Middle frontal gyrus (tissue), 1 donor: Measurements from ENCODE around the gene NALCN.

ENCODE experiments used
- DNase-seq: peaks from one replicate; pipeline ENCODE4 v3.0.0-alpha.2; 2015; ENCODE audit warnings: low spot score; ENCODE audit errors: extremely low spot score

The NALCN gene

DNA sequence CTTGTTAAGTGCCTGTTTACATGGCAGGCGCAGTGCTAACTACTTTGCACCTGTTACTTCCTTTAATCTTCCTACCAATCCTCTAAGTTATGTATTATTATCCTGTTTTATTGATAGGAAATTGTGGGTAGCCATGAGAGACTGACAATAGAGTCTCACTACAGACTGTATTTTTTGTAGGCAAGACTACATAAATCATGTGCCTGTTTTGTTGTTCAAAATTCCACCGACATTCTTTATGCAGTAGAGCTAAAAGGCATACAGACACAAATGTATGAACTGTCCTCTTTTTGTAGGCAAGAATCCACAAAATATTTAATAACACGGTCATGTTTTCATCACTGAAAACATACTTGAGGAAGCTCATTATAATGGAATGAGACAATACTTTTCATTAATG, 205.5 kb downstream of the NALCN start:
- no peak for DNase-seq

- DNase-seq: no peak
Observed at GRCh38 chr13:101209206-101209893, 207.0 kb downstream of the NALCN start.

DNA sequence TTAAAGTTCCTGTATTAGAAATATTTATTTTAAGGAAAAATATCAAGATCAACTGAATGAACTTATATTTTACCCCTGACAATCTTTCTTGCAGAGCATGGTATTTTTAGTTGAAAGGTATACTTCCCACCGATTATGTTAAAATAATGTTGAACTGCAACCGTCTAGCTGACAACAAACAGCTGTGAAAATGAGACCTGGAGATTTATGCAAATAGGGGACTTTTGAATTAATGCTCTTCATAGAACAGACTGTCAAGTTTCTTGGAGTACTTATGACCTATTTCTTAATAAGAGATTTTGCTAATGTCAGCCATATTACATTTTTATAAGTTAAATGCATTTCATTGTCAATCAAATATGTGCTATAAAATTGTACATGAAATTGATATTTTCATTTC, 210.9 kb downstream of the NALCN start:
- DNase-seq: no peak

GRCh38 chr13:101204270-101205020, 211.9 kb downstream of the NALCN start:
- no peak for DNase-seq

GRCh38 chr13:101202590-101202989, 213.7 kb downstream of the NALCN start:
- no peak for DNase-seq

DNA sequence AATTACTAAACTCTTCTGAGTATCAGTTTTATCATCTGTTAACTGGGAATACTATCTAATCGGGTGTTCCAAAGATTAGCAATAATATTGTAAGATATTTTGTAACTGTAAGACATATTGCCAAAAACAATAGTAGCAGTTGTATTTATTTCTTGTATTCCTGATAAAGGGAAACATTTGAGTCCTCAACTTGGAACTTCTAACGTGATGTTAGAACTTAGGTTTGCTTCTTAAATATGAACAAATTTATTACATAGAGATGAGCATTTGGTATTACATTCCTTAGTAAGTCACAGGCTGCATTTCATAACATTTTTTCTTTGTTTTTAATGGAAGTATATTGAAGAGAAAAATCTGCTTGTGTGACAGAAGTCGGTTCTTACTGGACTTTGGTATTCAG, 225.3 kb downstream of the NALCN start:
- DNase-seq: no peak

- DNase-seq: no peak
Observed at GRCh38 chr13:101190337-101190736, 226.0 kb downstream of the NALCN start.

DNA sequence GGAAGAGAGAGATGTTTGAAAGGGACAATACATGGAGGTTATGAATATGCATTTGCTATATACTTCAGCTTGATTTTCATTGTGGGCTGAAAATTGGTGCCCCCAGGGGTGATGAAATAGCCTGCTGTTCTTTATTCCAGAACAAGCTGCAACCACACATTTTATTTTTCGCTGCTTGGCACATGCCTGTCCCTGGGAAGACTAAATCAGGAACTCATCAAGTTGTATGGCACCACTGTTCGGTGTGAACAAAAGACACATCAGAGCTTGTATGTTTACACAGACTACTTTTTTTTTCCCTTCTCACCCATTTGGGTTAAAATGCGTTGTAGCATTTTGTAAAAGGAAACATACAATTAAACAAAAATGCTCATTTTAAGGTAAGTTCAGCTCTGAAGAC, 230.7 kb downstream of the NALCN start:
- no peak for DNase-seq

DNA sequence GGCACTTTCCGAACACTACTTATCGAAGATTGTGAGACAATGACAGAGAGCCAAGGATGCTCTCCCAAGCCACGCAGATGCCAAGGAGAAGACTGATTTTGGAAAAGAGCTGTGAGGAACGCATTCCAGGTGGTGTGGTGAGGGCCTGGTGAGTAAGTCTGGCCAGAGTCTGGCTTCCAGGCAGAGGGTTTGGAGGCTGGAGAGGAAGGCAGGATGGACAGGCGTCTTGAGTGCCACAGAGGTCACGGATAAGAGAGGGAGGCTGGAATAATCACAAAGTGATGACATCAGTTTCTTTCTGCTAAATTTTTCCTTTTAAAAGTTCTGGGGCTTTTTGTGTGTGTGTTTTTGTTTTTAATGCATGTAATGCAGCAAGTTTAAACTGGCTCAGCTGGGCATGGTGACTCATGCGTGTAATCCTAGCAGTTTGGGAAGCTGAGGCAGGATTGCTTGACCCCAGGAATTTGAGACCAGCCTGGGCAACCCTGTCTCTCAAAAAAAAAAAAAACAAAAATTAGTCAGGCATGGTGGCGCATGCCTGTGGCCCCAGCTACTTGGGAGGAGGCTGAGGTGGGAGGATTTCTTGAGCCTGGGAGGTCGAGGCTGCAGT, 235.1 kb downstream of the NALCN start:
- DNase-seq: no peak

DNA sequence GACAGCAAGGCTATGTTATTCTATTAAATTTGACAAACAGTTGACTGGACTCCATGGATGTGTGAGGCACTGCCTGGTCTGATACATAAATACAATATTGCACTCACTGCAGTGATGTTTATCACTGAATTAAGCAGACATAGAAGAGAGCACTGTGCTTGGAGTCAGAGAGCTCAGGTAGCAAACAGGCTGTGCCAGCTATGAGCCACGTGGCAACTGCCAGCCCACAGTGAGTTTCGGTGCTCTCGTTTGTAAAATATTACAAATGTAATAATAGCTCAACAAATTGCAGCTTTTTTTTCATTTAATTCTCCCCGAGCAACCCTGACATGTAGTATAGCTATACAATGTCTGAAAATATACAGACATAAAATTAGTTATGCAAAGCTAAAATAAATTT, 237.3 kb downstream of the NALCN start:
- DNase-seq: no peak

DNA sequence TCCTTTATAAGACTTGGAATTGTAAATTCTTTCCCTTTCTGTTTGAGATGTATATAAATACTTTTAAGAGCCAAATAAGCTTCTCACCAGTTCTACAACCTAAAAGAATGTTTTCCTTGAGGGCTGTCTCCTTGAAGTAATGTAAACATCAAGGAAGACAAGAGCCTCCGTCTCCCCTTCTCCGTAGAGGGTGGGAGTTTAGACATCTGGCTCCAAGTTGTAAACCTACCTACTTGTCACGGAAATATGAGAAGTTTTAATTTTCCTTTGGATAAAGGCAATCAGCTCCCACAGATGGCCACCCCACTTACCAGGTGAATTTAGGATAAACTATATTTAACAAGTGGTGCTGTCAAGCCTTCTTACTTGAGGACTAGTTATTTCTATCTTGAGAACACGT, 237.9 kb downstream of the NALCN start:
- no peak for DNase-seq

DNA sequence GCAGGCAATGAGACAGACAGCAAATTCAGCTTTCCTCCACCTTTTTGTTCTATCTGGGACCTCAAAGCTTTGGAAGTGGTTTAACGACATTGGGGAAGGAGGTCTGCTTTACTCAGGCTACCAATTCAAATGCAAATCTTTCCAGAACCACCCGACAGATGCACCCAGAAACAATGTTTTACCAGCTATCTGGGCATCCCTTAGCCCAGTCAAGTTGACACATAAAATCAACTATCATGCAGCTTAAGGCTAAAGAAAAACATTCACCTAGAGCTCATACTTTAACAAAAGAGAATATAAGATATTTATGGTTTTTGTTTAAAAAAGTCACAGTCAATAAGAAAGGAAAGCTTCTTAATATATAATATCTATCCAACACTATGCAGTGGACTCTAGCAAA, 246.0 kb downstream of the NALCN start:
- DNase-seq: no peak

DNA sequence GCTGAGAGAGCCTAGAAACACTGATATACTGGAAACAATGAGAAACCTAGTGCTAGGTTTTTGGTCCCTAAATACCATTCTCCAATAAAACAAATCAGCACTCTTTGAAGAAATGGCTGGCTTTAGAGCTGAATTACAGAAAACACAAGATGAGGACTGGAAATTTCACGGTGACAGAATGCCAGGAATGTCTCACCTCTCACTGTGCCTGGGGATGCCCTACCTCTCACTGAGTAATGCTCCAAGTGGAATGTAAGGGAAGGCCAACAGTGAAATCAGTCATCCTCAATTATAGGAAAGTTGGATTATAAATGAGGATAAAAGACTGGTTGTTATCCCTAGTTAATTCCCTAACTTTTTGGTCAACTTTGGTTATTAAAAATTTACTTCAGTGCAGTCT, 259.0 kb downstream of the NALCN start:
- no peak for DNase-seq

GRCh38 chr13:101155920-101156319, 260.4 kb downstream of the NALCN start:
- DNase-seq: no peak

DNA sequence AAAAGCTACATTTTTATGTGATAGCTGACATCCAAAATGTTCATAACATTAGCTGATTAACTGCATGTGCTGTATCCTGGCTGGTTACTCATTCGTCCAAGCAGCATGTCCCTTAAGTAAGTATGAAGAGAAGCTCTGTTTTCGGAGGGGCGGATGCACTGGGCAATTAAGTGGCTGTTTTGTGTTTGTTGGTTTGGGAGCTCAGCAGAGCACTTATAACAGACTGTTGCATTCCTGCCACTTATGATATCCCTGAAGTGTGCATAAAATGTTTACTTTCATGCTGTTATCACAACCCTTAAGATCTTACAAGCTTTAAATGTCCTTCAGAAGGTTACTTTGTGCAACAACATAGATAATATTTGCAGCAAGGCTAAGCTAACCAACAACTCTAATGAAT, 264.1 kb downstream of the NALCN start:
- no peak for DNase-seq

DNA sequence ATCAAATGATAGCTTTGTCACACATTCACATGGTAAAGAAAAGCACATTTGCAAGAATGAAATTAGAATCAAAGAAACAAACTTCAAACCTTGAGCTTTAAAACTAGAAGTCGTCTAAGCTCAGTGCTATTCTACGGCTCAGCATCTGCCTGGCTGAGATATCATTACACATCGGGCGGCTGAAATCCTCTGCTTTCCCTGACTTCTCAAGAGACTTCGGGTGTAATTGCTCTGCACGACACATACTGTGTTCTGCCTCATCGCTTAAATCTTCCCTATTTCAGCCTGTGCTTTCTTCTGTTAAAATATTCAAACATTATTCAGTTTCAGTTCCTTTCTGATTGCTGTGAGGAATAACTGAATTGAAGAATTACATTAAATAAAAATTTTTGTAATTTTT, 265.3 kb downstream of the NALCN start:
- no peak for DNase-seq

DNA sequence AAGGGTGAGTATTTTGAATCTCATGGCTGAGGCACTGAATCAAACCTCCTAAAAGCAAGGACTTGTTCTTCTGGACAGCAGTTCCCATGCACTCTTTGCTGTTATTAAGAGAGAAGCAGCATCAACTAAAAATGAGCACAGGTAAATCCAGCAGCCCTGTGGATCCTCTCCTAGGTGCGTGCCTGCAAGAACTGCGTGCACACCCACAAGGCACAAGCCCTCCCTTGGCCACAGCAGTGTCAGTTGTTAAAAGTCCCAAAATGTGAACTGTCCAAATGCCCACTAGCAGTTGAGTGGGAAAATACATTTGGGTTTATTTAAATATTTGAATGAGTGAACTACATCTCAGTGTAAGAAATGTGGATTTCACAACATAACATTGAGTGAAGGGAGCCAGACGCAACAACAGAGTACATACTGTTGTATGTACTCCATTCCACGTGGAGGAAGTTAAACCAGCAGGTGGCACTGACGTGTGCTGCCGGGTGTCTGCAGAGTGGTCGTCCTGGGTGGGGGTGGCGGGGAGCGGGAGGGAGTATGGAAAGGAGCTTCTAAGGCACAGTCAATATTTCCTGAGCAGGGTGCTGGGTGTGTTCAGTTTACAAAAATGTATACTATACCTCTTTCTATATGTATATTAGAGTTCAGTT, 266.4 kb downstream of the NALCN start:
- no peak for DNase-seq

DNA sequence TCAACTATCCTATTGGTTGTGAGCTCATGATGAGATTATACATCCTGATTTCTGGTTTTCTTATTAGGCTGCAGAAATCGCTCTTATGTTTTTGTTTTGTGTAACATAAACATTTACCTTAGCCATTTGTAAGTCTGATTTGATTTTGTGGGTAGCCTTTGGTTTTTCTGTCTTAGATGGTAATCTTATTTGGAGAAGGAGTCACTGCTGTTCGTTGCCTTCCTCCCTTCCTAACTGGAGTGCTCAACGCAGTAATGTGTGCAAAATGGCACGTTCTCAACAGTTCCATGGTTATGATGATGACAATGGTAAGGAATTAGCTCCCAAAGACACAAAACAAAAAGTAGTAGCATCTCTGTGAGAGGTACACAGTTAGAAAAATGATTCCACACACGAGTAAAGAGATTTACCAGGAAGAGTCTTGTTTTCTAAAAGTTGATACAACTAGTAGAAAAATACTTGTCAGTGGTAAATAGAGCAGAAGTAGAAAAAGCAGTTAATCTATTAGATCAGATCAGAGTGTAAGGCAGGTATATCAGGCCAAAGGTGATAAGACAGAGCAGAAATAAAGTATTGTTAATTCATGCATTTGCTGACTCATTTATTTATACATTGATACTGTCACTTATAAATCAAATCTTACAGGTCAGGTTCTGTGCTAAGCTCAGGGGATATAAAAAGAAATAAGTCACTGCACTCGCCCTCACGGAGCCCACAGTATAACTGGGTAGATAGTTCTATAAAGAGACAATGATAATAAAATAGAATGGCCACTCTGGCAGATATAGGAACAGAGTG, 270.0 kb downstream of the NALCN start:
- DNase-seq: no peak

DNA sequence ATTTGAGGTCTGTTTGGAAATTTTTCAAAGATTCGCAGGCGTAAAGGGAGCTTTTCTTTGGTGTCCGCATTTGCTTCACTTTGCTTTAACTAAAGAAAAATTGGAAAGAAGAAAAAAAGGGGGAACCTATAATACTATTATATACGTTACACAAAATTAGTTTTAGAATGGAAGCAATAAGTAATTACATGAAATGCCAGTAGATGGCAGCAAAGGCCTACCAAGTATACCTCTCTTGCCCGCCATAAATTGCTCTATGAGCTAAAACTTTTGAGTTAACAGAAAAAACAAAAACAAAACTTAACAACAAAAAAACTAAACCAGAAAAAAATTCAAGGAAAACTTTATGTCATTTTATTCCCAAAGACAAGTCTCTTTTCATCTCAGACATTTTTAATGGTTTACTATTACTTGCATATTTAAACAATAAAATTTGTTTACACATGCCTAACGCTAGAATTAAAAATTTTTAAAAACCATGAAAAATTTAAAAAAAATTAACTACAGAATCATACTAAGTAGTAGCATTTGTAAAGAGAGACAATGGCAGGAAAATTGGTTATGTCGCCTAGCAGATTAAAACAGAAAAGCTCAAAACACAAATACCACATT, 271.4 kb downstream of the NALCN start:
- DNase-seq: peak; percentile 49

DNA sequence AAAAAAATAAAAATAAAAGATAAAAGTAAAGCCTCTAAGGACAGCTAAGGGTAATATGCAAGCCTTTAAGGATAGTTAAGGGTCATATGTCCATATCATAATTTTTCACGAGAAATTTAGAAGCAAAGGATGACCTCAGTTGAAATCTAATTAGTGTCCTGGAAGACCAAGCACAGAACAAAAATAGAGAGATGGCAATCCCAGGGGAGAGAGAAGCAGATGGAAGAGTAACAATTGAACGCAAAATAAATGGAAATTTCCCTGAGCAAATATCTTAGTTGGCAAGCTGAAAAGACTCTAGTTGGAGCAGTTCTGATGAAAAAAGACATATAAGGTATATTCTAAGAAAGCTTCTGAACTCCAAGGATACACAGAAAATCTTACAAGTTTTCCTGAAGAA, 275.4 kb downstream of the NALCN start:
- DNase-seq: no peak
